Endothelial cell of hepatic sinusoid (primary cell): ENCODE data around the gene GTF2IRD1.
"Not testable (repeated sequence)": the region's sequence is repeated elsewhere in the genome, so short reads cannot be mapped to it uniquely, and the experiment has no call there.

Experiments used
- in situ Hi-C: cut with HindIII; loops from 2 replicates; pipeline ENCODE4 v1.10.0; 2017; ENCODE audit warnings: low sequenced_read_pairs

GTF2IRD1 gene

GRCh38 chr7:74625446-74625845 lies 171.7 kb downstream of the GTF2IRD1 start:
- in situ Hi-C loops: no loop called here

- in situ Hi-C loops: no loop called here
Measured at GRCh38 chr7:74627661-74628411, 174.1 kb downstream of the GTF2IRD1 start.

GRCh38 chr7:74632505-74632904 lies 178.8 kb downstream of the GTF2IRD1 start:
- in situ Hi-C loops: no loop called here

GRCh38 chr7:74633451-74633921 lies 179.8 kb downstream of the GTF2IRD1 start:
- in situ Hi-C loops: no loop called here

- in situ Hi-C loops: no loop called here
Measured at GRCh38 chr7:74637745-74638144, 184.0 kb downstream of the GTF2IRD1 start.

- in situ Hi-C loops: not testable (repeated sequence)
Measured at GRCh38 chr7:74650055-74650454, 196.3 kb downstream of the GTF2IRD1 start.

- in situ Hi-C loops: not testable (repeated sequence)
Measured at GRCh38 chr7:74650493-74651132, 196.9 kb downstream of the GTF2IRD1 start.

GRCh38 chr7:74651133-74651504 lies 197.4 kb downstream of the GTF2IRD1 start:
- in situ Hi-C loops: not testable (repeated sequence)
